Fibroblast of pulmonary artery (primary cell): ENCODE results near the gene MSRB3.
"Not testable (repeated sequence)": the region's sequence is repeated elsewhere in the genome, so short reads cannot be mapped to it uniquely, and the experiment has no call there.

Experiments used
- DNase-seq: peaks from one replicate; pipeline ENCODE4 v3.0.0-alpha.2; 2010; ENCODE audit warnings: low read depth
- H3K4me3 ChIP-seq: replicated peaks from 2 replicates; pipeline ENCODE4 v1.5.1; 2011; ENCODE audit warnings: low read depth, mild to moderate bottlenecking, control low read depth, low read length, moderate library complexity
- TF ChIP-seq, protein P1 (sequence below): IDR thresholded peaks from 2 replicates; pipeline ENCODE4 v1.5.1; 2011; ENCODE audit warnings: mild to moderate bottlenecking, control low read depth, low read length, inconsistent platforms; ENCODE audit errors: missing control alignments

Gene MSRB3

DNA sequence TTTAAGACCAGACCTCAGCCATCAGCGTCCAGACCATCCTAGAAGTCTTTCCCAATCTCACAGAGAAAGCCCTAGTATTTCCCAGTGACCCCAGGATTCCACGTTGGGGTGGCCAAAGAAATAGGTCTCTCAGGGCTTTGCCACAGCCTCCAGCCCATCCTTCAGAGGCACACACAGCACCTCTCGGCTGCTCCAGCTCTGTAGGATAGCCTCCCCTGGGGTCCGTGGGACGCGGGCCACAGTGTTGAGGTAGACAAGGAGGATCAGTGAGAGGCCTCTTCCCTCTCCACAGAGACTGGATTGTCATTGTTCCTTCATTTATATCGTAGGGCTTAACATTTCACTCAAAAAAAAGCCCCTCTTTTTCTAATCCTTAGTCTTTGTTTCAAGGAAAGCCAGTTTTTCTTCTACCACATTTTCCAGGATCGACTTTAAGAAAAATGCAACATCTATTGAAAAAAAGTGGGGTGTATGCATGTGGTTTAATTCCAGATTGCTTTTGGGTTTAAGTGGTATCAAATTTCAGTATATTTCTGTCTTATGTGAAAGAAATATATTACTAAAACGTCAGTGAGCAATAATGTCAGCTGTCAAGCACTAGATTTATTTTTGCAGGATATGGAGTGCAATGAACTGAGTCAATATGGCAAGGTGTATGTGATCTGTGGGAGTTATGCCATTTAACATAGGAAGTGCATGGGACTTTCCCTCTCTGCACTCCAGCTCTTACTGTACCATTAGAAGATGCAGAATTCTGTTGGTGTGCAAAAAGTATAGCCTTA lies 187.5 kb downstream of the MSRB3 start:
- TF ChIP-seq, protein P1, sequence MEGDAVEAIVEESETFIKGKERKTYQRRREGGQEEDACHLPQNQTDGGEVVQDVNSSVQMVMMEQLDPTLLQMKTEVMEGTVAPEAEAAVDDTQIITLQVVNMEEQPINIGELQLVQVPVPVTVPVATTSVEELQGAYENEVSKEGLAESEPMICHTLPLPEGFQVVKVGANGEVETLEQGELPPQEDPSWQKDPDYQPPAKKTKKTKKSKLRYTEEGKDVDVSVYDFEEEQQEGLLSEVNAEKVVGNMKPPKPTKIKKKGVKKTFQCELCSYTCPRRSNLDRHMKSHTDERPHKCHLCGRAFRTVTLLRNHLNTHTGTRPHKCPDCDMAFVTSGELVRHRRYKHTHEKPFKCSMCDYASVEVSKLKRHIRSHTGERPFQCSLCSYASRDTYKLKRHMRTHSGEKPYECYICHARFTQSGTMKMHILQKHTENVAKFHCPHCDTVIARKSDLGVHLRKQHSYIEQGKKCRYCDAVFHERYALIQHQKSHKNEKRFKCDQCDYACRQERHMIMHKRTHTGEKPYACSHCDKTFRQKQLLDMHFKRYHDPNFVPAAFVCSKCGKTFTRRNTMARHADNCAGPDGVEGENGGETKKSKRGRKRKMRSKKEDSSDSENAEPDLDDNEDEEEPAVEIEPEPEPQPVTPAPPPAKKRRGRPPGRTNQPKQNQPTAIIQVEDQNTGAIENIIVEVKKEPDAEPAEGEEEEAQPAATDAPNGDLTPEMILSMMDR = no peak
- no peak for DNase-seq
- no peak overlapping the region for H3K4me3 ChIP-seq

DNA sequence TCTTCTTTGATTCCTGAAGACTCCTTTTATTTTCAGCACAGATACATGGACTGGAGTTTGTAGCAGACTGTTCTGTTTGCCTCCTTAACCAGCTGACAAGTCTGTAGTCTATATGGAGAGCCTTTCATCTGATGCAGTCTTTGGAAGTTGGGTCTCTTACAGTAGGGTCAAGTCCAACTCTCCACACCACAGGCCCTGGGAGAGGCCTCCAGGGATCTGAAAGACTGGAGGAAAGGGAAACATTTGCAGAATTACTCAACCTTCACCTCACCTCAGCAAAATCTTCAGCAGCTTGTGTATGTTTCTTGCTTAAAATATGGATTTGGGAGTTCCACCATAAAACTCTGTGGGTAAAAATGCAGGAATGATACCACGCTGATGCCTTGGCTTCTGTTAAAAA lies 188.4 kb downstream of the MSRB3 start:
- DNase-seq = peak; percentile 11
- no peak overlapping the region for H3K4me3 ChIP-seq
- TF ChIP-seq, protein P1 = no peak

DNA sequence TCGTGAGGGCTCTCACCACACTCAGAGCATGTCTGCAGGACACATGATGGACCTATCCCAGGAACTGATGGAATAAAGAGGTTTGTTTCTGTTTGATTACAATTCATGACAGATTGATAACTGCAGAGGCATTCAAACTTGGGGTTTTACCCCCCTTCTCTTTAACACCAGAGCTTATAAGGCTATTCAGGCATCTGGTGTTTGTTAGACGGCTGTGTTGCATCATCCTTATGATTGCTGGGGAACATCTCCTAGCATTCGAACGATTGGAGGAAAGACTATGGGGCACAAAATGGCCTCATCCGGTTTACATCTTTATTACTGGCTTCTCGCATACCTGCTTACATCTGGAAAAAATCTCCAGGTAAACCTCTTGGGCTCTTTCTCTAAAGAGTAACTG lies 191.8 kb downstream of the MSRB3 start:
- no peak for DNase-seq
- H3K4me3 ChIP-seq = no peak overlapping the region
- TF ChIP-seq, protein P1 = no peak

DNA sequence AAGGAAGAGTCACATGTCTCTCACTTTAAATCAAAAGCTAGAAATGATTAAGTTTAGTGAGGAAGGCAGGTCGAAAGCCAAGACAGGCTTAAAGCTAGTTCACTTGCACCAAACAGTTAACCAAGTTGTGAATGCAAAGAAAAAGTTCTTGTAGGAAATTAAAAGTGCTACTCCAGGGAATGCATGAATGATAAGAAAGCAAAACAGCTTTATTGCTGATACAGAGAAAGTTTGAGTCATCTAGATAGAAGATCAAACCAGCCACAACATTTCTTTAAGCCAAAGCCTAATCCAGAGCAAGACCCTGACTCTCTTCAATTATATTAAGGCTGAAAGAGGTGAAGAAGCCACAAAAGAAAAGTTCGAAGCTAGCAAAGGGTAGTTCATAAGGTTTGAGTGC lies 193.6 kb downstream of the MSRB3 start:
- no peak for DNase-seq
- H3K4me3 ChIP-seq = no peak overlapping the region
- TF ChIP-seq, protein P1 = no peak

DNA sequence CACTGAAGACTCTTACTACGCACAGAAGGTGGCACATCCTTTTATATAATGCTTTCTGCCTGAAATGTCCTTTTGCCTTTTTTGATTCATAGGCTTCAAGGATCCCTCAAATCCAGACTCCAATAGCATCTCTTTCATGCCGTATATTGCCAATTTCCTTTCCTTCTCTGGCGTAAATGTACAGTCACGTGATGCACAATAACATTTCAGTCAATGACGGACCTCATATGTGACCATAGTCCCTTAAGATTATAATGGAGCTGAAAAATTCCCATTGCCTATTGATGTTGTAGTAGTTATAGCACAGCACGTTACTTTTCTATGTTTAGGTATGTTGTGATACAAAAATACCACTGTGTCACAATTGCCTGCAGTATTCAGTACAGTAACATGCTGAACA lies 196.3 kb downstream of the MSRB3 start:
- H3K4me3 ChIP-seq = no peak overlapping the region
- TF ChIP-seq, protein P1 = no peak
- no peak for DNase-seq

DNA sequence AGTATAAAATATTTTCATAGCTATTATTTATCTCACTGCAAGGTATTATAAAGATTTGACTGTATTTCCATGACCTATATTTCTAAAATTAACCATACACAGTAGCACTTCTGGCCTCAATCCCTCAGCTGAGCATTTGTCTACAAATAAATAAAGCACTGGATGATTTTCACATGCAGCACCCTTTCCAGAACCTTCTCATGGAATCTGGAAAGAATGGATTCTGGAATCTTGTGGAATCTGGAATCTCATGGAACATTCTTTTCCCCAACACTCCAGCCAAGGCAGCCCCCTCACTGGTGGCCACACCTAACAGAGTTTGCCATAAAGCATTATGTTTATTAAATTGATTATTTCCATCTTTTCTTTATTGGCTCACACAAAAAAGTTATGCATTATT lies 199.2 kb downstream of the MSRB3 start:
- TF ChIP-seq, protein P1 = no peak
- H3K4me3 ChIP-seq = no peak overlapping the region
- no peak for DNase-seq

DNA sequence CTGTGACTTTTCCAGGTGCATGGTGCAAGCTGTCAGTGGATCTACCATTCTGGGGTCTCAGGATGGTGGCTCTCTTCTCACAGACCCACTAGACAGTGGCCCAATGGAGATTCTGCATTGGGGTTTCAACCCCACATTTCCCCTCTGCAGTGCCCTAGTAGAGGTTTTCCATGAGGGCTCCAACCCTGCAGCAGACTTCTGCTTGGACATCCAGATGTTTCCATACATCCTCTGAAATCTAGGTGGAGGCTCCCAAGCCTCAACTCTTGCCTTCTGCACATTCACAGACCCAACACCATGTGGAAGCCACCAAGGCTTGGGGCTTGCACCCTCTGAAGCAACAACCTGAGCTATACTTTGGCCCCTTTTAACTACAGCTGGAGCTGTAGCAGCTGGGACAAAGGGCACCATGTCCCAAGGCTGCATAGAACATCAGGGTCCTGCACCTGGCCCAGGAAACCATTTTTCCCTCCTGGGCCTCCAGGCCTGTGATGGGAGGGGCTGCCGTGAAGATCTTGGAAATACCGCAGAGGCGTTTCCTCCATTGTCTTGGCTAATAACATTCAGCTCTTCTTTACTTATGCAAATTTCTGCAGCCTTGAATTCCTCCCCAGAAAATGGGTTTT lies 205.5 kb downstream of the MSRB3 start:
- H3K4me3 ChIP-seq, DNase-seq: not testable (repeated sequence)
